HL-60 (cell line): ENCODE measurements around the gene RBFOX2.

Experiments used
- GABPA ChIP-seq: IDR thresholded peaks from 2 replicates; pipeline ENCODE4 v1.6.1; 2012; ENCODE audit warnings: low read depth
- POLR2AphosphoS5 ChIP-seq: IDR thresholded peaks from 2 replicates; pipeline ENCODE4 v1.6.1; 2012; ENCODE audit warnings: low read depth
- SPI1 ChIP-seq: IDR thresholded peaks from 2 replicates; pipeline ENCODE4 v1.6.1; 2012; ENCODE audit warnings: low read depth, mild to moderate bottlenecking, borderline replicate concordance
- TF ChIP-seq, protein P1 (sequence below): IDR thresholded peaks from one replicate; pipeline ENCODE4 v1.5.1; 2011; ENCODE audit warnings: low read length, control low read depth, inconsistent platforms; ENCODE audit not compliant: insufficient read depth
- TF ChIP-seq, protein P2 (sequence below): IDR thresholded peaks from 2 replicates; pipeline ENCODE4 v1.6.1; 2012; ENCODE audit warnings: low read depth; ENCODE audit not compliant: insufficient replicate concordance

DNA sequence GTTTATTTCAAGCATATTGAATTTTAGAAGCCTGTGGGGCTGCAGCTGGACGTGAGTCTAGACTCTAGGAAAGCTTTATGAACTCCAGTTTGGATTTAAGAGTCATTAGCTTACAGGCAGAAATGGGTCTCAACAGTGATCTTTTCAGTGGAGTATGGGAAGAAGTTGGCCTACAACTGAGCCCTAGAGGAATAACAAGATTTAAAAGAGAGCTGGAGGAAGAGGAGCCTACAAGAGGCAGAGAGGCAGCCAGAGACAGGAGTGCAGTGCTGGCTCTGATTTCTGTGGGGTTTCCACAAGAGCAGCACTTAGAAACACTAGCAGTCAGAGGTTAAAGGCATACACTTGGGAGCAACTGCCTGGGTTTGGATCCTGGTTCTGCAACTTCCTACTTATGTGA, 293.1 kb downstream of the RBFOX2 start:
- TF ChIP-seq, protein P1, sequence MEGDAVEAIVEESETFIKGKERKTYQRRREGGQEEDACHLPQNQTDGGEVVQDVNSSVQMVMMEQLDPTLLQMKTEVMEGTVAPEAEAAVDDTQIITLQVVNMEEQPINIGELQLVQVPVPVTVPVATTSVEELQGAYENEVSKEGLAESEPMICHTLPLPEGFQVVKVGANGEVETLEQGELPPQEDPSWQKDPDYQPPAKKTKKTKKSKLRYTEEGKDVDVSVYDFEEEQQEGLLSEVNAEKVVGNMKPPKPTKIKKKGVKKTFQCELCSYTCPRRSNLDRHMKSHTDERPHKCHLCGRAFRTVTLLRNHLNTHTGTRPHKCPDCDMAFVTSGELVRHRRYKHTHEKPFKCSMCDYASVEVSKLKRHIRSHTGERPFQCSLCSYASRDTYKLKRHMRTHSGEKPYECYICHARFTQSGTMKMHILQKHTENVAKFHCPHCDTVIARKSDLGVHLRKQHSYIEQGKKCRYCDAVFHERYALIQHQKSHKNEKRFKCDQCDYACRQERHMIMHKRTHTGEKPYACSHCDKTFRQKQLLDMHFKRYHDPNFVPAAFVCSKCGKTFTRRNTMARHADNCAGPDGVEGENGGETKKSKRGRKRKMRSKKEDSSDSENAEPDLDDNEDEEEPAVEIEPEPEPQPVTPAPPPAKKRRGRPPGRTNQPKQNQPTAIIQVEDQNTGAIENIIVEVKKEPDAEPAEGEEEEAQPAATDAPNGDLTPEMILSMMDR = no peak
- TF ChIP-seq, protein P2, sequence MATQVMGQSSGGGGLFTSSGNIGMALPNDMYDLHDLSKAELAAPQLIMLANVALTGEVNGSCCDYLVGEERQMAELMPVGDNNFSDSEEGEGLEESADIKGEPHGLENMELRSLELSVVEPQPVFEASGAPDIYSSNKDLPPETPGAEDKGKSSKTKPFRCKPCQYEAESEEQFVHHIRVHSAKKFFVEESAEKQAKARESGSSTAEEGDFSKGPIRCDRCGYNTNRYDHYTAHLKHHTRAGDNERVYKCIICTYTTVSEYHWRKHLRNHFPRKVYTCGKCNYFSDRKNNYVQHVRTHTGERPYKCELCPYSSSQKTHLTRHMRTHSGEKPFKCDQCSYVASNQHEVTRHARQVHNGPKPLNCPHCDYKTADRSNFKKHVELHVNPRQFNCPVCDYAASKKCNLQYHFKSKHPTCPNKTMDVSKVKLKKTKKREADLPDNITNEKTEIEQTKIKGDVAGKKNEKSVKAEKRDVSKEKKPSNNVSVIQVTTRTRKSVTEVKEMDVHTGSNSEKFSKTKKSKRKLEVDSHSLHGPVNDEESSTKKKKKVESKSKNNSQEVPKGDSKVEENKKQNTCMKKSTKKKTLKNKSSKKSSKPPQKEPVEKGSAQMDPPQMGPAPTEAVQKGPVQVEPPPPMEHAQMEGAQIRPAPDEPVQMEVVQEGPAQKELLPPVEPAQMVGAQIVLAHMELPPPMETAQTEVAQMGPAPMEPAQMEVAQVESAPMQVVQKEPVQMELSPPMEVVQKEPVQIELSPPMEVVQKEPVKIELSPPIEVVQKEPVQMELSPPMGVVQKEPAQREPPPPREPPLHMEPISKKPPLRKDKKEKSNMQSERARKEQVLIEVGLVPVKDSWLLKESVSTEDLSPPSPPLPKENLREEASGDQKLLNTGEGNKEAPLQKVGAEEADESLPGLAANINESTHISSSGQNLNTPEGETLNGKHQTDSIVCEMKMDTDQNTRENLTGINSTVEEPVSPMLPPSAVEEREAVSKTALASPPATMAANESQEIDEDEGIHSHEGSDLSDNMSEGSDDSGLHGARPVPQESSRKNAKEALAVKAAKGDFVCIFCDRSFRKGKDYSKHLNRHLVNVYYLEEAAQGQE = no peak
- no peak for TF ChIP-seq GABPA
- TF ChIP-seq POLR2AphosphoS5 = no peak
- TF ChIP-seq SPI1 = no peak
